Activated CD8-positive, alpha-beta memory T cell treated with anti-CD3 and anti-CD28 coated beads, Interleukin-2, amount 50 U/mL, for 1 hour (primary cell): Measurements from ENCODE around the gene PTBP3.

Experiments used
- DNase-seq: peaks from one replicate; pipeline ENCODE4 v3.0.0-alpha.2; 2020; ENCODE audit errors: extremely low read depth

PTBP3 gene

DNA sequence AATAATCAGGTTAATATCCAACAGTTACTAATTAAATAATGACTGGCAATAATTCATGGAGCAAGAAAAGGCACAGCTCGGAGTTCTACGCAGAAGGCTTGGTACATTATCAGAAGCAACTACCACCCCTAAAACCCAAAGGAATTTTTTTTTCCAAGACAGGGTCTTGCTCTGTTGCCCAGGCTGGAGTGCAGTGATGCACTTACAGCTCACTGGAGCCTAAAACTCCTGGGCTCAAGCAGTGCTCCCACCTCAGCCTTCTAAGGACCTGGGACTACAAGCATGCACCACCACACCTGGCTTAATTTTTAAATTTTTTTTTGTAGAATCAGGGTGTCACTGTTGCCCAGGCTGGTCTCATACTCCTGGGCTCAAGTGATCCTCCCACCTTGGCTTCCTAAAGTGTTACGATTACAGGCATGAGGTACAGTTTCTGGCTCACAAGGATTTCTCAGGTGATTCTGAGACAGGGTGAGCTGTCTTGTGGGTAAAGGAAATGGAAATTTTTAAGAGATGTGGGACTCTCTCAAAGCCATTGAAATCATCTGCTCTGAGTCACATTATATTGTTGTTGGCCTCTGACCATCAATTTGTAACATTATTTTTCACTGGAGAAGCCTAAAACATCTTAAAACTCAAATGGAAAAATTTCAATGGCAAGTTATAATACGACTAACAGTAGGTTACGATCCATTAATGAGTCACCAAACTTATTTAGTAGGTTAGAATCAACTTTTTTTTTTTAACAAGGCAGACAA lies 26.8 kb upstream of the PTBP3 start:
- no peak for DNase-seq

DNA sequence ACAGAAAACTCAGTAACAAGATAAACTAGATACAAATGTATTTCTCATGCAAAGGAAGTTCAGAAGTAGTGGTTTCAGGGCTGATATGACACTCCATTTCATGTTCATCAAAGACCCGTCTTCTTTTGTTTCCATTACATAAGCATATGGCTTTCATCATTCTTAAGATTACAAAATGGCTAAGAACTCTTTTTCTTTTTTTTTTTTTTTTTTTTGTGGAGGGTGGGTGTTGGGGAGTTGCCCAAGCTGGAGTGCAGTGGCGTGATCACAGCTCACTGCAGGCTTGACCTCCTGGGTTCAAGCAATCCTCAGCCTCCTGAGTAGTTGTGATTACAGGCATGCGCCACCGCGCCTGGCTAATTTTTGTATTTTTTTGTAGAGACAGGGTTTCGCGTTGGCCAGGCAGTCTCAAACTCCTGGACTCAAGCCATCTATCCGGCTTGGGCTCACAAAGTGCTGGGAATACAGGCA lies 22.0 kb upstream of the PTBP3 start:
- no peak for DNase-seq

DNA sequence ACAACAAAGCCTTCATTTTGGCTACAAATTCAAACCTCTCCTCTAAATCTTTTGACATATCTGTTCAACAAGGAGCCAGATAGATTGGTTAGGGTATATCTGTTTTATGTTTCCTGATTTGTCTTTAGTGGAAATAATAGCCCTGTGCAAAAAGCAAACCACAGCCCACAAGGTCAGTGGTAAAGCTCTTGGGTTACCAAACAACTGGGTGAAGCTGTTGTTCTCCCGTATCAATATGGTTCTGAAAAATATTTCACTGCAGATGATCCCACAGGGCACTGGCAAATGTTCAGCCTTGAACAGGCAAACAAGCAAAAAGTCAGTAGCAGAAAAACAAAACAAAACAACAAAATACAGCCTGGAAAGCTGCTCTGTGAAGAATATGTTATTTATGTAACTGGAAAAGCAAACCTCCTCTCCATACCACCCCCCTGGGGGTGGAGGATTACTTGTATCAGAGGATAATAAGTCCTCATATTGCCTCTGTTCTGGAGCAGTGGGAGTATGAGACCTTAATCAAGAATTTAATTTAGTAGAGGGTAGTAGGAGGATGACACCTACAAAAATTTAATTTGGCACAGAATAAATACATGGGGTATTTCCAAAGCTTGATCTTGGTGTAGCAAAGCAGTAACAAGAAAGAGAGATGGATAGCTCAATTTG lies 20.8 kb upstream of the PTBP3 start:
- DNase-seq, result no peak

DNA sequence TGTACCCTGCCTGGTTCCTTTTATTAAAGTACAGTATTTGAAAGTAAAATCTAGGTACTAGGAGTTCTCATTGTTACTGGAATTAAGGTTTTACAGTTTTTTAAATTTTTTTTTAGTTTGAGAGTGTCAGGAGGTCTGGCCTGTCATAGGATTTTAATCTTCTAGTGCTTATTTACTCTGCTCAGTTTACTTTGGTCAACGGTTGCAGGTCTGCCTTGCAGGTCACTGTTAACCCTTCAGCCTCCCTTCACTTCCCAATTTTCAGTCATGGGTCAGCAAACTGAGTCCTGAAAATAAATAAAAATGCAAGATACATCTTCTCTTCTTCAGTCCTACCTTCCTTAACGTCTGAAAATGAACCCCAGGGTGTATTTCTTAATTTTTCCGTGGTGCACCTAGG lies 18.8 kb upstream of the PTBP3 start:
- DNase-seq, result no peak

DNA sequence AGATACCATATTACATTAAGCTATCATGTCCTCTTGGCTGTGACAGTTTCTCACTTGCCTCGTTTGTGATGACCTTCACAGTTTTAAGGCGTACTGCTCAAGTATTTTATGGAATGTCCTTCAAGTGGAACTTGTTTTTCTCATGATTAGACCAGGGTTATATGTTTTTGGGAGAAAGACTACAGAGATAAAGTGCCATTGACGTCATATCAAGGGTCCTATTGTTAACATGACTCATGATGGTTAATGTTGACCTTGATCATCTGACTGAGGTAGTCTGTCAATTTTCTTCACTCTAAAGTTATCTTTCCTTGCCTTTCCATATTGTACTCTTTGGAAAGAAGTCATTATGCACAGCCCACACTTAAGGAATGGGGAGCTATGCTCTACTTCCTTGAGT lies 17.8 kb upstream of the PTBP3 start:
- no peak for DNase-seq

DNA sequence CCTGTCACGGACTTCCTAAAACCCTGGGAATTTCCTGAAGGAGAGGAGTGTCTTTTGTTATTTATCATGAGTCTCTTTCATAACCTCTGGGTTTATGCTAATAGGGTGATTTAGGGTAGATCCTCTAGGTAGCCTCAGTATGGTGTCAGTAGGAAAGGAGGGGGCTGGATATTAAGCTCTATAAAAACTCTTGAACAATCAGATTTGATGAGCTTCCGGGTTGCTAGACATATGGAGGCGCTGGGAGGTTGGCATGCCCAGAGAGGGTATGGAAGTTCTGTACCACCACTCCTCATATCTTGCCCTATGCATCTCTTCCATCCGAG lies 15.6 kb upstream of the PTBP3 start:
- DNase-seq, result no peak

DNA sequence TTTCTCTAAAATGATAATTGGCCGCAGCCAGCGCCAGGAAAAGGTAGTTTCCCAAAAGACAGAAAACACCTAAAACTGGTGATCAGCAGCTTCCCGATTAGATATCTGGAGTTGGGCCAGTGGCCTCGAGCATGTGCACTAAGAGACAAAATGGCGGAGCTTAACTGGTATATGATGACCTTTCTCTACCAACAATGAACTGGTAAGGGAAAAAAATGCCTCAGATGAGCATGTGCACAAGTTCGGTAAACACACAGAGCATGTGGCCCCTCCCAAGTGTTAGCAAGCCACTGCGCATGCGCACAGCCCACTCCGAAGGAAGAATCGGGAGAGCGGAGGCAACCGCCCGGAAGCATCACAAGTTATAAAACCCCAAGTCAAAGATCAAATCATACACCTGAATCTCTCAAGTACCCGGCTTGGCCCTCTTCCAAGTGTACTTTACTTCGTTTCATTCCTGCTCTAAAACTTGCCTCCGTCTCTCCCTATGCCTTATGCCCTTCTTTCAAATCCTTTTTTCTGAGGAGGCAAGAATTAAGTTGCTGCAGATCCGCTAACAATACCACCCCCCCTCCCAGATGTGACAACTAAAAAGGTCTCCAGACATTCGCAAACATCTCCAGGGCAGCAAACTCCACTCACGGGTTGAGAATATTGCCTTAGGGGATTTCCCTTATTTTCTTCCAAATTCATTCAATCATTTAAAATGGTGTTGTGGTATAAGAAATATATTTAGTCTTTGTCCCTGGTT lies 15.0 kb upstream of the PTBP3 start:
- no peak for DNase-seq

DNA sequence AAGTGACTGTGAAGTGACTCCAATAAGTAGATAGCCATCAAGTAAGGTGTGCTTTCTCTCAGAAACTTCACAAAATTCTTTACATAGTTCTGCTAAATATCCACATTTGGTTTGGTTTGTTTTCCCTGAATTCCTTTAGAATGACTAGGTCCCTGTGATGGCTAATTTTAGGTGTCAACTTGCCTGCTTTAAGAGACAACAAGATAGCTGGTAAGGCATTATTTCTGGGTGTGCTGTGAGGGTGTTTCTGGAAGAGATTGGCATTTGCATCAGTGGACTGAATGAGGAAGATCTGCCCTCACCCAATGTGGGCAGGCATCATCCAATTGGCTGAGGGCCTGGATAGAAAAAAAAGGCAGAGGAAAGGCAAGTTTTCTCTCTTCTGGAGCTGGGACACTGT lies 8.3 kb upstream of the PTBP3 start:
- DNase-seq, result no peak

DNA sequence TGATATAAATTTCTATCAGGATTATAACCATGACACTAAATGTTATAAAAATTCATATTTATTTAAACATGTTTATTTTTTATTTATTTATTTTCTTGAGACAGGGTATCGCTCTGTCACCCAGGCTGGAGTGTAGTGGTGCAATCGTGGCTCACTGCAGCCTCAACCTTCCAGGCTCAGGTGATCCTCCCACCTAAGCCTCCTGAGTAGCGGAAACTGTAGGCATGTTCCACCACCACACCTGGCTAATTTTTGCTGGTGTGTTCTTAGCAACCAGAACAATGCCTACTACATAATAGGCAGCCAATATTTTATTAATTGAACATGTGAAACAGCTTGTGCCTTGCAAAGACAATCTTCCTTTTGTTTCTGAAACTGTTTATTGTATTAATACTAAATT lies 6.5 kb upstream of the PTBP3 start:
- DNase-seq, result no peak

DNA sequence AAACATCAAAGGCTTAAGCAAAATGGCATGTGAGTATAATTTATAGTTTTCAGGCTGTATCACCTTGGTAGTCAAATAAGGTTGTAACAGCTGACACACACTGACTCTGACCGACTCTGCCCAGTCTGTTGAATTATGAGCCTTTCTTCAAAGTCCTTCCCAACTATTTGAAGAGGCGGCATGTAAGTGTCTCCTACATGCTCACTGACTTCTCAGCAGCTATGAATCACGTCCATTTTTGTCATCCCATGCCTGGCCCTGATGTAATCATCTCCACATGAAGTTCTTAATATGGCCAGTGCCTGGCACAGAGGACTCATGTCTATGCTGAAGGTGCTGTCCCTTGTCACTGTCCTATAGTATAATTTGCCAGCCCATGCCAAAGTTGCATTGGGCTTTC lies 5.1 kb upstream of the PTBP3 start:
- DNase-seq, result no peak

DNA sequence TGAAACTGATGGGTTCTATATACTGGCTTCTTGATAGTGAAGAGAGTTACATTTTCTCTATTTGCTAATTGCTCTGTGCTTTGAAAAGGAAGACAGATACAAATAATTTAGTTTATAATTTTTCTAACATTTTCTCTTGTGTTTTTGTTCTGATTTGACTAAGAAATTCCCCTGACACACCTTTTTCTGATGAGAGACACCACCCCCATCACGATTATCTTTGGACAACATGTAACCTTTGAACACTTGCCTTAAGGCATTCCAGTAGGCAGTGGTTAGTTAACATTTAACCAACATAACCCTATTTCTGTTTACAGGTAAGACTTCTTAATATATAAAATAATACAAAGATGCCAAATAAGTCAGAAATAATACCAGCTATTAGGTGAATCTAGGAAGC lies 4.1 kb upstream of the PTBP3 start:
- DNase-seq, result no peak

DNA sequence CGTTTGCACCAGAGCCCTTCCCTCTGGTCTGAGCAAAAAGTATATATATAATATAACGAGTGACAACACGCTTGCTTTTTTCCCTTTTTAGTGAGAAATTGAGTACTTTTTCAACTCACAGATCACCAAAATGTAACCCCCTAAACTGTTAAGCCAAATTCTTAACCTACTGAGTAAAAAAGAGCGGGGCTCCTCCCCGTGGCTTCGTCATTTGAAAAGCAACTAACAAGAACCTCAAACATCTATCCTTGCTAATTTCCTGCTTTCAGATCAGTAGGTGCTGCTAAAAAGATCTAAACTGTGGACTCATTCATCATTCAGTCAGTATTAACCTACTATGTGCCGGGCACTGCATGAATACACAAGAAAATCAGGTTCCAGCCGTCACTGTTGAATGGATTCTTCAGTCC lies 1.0 kb upstream of the PTBP3 start:
- no peak for DNase-seq

DNA sequence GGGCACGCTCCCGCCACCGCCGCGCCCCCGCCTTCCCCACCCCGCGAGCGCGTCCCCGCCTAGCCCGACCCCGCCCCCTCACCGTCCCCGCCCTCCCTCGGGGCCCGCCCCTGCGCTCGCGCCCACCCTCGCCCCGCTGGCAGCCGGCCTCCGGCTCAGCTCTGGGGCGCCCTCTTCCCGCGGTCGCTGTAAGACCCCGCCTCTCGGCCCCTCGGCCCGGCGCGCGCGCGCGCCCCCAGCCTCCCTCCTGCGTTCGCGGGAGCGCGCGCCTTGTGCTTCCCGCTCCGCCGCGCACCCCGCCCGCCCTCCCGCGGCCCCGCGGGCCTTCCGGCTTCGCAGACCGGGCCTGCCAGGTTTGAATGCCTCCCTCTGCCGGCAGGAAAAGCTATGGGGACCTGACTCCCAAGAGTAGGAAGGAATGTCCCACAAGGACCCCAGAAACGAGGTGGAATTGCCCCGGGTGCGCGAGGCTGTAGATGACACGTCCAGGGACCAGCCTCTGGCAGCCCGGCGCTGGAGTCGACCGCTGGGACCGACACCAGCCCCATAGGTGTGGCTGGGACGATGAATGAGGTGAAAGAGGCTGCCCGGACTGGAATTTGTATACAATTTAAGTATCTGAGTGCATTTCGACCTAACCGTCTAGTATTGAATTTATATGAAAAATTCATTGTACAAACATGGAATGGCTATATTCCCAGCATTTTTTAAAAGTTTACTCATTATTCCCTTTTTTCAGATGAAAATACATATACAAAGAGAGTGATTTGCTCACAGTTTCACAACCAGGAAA lies 416 bp upstream of the PTBP3 start:
- DNase-seq, result peak; percentile 76

DNA sequence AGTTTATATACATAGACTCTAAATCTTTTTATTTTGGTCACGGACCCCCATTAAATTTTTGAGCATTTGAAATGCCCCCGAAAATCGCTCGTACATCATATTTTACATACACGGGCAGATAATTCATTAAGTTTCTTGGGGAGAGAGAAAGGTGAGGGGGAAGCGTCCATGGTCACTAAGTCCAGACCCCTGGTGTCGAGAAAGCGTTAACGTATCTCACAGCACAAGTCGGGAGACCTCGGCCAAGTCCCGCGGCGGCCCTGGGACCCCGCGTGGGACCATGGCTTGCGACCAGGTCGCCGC lies 794 bp downstream of the PTBP3 start:
- no peak for DNase-seq

DNA sequence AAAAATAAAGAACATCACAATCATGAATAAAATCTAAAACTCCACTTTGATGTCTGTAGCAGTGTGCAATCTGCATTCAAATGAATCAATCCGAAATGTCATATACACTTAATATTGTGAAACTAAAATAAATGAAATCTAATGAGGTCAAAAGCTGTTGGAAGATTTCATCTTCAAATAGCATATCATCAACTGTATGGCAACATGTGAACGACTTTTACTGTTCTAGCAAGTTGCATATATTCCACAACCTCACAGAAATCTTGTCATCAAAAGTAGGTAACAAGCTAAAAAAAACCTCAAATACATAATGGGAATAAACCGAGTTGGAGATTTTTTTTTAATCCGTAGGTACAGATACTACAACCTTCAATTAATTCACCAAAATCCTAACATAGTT lies 1.2 kb downstream of the PTBP3 start:
- DNase-seq, result no peak

DNA sequence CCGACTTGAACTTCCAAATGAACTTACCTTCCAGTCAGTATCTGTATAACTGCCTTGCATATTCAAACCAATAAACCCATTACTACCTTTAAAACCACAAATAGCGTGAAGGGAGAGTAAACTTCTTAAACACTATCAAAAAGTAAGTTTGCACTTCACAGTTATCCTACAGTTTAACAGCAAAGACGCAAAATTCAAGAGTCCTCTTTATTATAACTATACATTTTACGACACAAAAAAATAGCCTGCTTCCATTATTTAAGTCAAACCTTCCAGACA lies 1.8 kb downstream of the PTBP3 start:
- no peak for DNase-seq

DNA sequence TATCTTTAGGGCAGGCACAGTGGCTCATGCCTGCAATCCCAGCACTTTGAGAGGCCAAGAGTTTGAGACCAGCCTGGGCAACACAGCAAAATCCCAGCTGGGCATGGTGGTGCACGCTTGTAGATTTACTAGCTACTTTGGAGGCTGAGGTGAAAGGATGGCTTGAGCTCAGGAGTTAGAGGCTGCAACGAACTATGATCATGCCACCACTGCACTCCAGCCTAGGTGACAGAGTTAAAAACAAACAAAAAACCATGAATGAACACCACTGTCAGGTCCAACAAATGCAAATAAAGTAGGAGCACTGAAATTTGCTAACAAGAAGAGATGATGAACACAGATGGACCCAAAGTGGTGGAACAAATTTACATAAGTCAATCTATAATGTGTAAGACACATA lies 4.9 kb downstream of the PTBP3 start:
- no peak for DNase-seq

DNA sequence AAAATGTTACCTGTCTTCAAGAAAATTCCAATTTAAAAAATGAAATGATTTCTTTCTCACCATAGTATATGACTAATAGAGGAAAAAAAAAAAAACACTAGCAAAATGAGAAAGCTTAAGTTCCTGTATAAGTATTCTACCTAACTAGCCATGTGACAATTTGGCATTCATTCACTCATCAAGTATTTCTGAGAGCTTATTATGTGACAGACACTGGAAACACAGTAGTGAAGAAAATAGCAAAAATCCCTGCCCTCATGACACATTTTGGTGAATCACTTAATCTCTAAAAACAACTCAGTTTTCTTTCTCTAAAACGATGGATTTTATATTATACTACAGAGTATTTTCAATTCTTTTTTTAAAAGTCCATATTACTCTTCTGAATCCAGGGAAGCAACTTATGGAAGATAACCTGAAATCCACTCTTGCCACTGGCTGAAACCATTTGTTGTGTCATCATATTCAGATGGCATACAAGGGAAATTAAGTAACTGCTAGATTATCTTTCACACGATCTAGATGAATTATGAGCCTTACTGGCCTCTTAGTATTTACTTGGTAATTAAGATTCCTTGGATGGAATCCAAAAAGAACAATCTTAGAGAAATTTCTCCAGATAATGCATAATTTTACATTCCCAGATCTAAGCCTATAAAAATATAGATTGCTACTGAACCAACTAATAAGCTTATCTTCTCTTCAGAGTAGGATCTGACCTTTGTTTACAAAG lies 5.5 kb downstream of the PTBP3 start:
- no peak for DNase-seq

DNA sequence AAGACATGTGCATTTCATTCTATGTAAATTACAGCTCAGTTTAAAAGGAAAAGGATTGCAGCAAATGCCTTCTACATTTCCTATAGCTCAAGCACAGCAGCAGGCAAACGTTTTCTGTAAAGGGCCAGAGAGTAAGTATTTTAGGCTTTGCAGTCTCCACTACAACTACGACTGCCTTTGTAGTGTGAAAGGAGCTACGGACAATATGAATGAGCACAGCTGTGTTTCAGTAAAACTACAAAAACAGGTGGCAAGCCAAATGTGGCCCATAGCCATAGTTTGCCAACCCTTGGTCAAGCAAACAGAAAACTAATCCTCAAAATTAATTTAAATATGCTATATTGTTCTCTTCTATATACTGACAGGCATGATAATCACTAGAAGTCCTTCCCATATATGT lies 7.2 kb downstream of the PTBP3 start:
- no peak for DNase-seq

DNA sequence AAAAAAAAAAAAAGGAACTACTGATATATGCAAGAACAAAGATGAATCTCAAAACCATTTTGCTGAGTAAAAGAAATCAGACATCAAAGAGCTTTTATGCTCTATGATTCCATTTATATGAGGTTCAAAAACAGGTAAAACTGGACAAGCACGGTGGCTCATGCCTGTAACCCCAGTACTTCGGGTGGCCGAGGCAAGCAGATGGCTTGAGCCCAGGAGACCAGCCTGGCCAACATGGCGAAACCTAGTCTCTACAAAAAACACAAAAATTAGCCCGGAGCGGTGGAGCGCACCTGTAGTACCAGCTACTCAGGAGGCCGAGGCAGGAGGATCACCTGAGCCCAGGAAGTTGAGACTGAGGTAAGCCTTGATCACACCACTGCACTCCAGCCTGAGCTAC lies 7.8 kb downstream of the PTBP3 start:
- DNase-seq, result no peak

DNA sequence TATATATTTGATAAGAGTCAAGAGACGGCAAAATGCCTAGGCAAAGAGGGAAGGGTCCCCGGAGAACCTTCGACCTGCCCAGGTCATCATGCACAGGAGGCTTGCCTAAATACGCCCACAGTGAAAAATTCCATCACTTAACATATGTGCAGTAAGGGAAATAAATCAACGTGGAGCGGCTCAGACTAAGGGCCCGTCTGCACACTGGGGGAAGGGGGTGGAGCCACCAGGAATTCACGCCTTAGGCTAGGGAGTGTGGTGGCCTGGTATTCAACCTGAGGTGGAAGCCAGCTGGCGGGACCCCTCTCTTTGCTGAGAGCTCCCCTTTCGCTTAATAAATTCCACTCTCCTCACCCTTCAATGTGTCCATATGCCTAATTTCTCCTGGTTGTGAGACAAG lies 8.3 kb downstream of the PTBP3 start:
- no peak for DNase-seq

DNA sequence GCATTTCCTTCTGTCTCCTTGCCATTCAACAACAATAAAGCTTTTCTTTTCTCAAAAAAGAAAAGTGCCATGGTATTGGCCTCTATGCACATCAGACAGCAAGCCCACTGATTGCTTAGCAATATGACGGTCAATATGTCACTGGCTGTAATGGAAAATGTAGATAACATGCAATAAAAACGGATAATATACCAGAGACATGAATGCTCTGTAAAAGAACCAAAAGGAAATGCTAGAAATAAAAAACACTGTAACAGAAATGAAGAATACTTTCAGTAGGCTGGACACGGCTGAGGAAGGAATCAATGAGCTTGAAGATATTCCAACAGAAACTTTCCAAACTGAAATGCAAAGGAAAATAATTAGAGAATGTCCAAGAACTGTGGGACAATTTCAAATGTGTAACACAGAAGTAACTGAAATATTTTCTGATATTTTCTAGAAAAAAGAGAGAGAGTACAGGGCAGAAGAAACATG lies 10.0 kb downstream of the PTBP3 start:
- DNase-seq, result no peak
